ENCODE measurements around the gene CELSR1. TPM values are rescaled to one million over a fixed set of nuclear protein-coding genes. Genes with fewer than 3 reads are reported as not detected.

The CELSR1 gene
- total RNA-seq, 2 experiments from 2014 or later = 0.08 TPM; not detected in 1

DNA sequence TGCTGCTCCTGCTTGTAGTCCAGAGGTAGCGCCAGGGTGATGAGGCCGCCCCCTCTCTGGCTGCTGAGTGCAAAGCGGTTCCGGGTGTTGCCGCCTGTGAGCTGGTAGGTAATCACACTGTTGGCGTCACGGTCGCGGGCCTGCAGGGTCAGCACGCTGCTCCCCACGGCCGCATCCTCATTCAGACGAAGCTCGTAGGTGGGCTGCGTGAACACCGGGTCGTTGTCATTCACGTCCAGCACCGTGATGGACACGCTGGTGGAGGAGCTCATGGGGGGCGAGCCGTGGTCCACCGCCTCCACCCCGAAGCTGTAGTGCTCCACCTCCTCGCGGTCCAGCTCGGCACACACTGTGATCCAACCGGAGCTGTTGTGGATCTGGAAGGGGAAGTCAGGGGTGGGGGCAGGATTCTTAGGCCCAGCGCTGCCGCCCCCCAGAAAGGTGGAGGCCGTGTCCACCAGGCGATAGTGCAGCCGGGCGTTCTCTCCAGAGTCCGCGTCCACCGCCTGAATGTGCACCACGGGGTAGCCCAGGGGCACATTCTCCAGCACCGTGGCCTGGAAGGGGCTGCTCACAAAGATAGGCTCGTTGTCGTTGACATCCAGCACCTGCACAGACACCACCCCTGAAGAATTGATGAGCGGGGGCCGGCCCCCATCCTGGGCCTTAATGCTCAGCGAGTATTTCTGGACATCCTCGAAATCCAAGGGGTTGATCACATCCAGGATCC is 2.4 kb downstream of the CELSR1 start:
- ChIA-PET POLR2A (no interaction called here), CTCF (no interaction called here)
- Mint-ChIP-seq H3K27ac (no peak overlapping the region), H3K36me3 (ENCODE audit: low read depth) (no peaks in the 10 kb centered on the region), H3K9me3 (ENCODE audit: insufficient read depth) (no peaks in the 10 kb centered on the region), H3K4me1 (ENCODE audit: low read depth) (peaks cover 5% of the 10 kb centered on the region), H3K4me3 (no peak overlapping the region), H3K27me3 (ENCODE audit: low read depth) (peaks cover 25% of the 10 kb centered on the region)
- no peak for DNase-seq
- no peak for ATAC-seq

DNA sequence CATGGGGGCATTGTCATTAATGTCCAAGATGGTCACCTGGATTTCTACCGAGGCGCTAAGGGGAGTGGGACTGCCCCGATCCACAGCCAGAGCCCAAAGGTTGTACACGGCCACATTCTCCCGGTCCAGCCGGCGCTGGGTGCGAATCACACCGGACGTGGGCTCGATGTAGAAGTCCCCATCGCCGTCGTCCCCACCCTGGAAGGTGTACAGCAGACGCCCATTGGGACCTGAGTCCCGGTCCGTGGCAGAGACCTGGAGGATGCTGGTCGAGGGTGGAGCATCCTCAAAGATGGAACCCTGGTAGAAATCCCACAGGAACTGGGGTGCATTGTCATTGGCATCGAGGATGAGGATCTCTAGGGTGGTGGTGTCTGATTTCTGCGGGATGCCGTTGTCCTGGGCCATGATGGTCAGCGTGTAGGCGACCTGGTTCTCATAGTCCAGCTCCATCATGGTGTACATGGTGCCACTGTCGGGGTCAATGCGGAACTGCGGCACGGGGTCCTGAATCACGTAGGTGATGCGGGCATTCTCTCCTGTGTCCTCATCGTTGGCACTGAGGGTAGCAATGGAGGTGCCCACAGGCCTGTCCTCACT is 3.1 kb downstream of the CELSR1 start:
- Mint-ChIP-seq H3K36me3 (ENCODE audit: low read depth) (no peaks in the 10 kb centered on the region), H3K27me3 (ENCODE audit: low read depth) (peaks cover 19% of the 10 kb centered on the region), H3K4me3 (no peak overlapping the region), H3K4me1 (ENCODE audit: low read depth) (peaks cover 5% of the 10 kb centered on the region), H3K9me3 (ENCODE audit: insufficient read depth) (no peaks in the 10 kb centered on the region), H3K27ac (no peak overlapping the region)
- ChIA-PET CTCF (no interaction called here), POLR2A (no interaction called here)
- ATAC-seq = no peak
- no peak for DNase-seq

- POLR2A ChIA-PET = no interaction called here
- Mint-ChIP-seq H3K36me3 (ENCODE audit: low read depth) (no peaks in the 10 kb centered on the region), H3K4me1 (ENCODE audit: low read depth) (no peaks in the 10 kb centered on the region), H3K27ac (no peak overlapping the region), H3K9me3 (ENCODE audit: insufficient read depth) (no peaks in the 10 kb centered on the region), H3K4me3 (no peak overlapping the region), H3K27me3 (ENCODE audit: low read depth) (peaks cover 10% of the 10 kb centered on the region)
- ATAC-seq = no peak
- CTCF ChIA-PET = no interaction called here
- no peak for DNase-seq
Observed at GRCh38 chr22:46533070-46533833, 4.2 kb downstream of the CELSR1 start.

GRCh38 chr22:46532416-46532815 is 5.0 kb downstream of the CELSR1 start:
- Mint-ChIP-seq H3K9me3 (ENCODE audit: insufficient read depth) (no peaks in the 10 kb centered on the region), H3K27me3 (ENCODE audit: low read depth) (peaks cover 8% of the 10 kb centered on the region), H3K4me3 (no peak overlapping the region), H3K4me1 (ENCODE audit: low read depth) (no peaks in the 10 kb centered on the region), H3K36me3 (ENCODE audit: low read depth) (no peaks in the 10 kb centered on the region), H3K27ac (no peak overlapping the region)
- ATAC-seq = no peak
- ChIA-PET POLR2A (no interaction called here), CTCF (no interaction called here)
- DNase-seq = no peak

GRCh38 chr22:46531581-46532175 is 5.7 kb downstream of the CELSR1 start:
- ChIA-PET CTCF (no interaction called here), POLR2A (no interaction called here)
- Mint-ChIP-seq H3K4me1 (ENCODE audit: low read depth) (no peaks in the 10 kb centered on the region), H3K27ac (no peak overlapping the region), H3K4me3 (no peak overlapping the region), H3K9me3 (ENCODE audit: insufficient read depth) (no peaks in the 10 kb centered on the region), H3K27me3 (ENCODE audit: low read depth) (peaks cover 10% of the 10 kb centered on the region), H3K36me3 (ENCODE audit: low read depth) (no peaks in the 10 kb centered on the region)
- ATAC-seq (no peak), DNase-seq (no peak)

DNA sequence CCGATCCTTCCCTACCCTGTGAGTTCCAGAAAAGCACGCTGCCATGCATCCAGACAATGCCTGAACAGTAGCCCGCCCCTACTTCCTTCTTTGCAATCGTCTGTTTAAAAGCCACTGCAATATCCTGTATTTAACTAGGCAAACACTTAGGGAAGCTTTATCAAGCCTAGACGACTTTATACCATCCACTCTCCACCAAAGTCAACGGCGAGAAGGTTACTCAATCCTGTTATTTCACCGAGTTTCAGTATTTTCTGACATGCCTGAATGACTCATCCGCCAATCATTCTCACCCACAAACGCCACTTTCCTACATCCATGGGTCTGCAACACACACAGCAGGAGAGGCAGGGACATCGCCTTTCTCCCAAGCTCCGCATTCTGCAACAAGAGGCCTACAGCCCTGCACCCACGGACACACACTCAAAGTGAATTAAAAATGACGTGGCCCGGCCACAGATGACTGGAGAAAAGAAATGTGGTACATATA is 9.3 kb downstream of the CELSR1 start:
- ChIA-PET CTCF (no interaction called here), POLR2A (no interaction called here)
- H3K36me3 Mint-ChIP-seq (ENCODE audit: low read depth) = no peaks in the 10 kb centered on the region
- no peaks in the 10 kb centered on the region for H3K4me1 Mint-ChIP-seq (ENCODE audit: low read depth)
- H3K27me3 Mint-ChIP-seq (ENCODE audit: low read depth) = peaks cover 4% of the 10 kb centered on the region
- ATAC-seq = no peak
- H3K9me3 Mint-ChIP-seq (ENCODE audit: insufficient read depth) = no peaks in the 10 kb centered on the region
- H3K27ac Mint-ChIP-seq = no peak overlapping the region
- no peak overlapping the region for H3K4me3 Mint-ChIP-seq
- DNase-seq = no peak

GRCh38 chr22:46526244-46526839 is 11.1 kb downstream of the CELSR1 start:
- Mint-ChIP-seq H3K27ac (no peak overlapping the region), H3K27me3 (ENCODE audit: low read depth) (peaks cover 4% of the 10 kb centered on the region), H3K4me1 (ENCODE audit: low read depth) (no peaks in the 10 kb centered on the region), H3K4me3 (no peak overlapping the region), H3K9me3 (ENCODE audit: insufficient read depth) (no peaks in the 10 kb centered on the region), H3K36me3 (ENCODE audit: low read depth) (no peaks in the 10 kb centered on the region)
- POLR2A ChIA-PET = no interaction called here
- DNase-seq = no peak
- CTCF ChIA-PET = no interaction called here
- ATAC-seq = no peak

DNA sequence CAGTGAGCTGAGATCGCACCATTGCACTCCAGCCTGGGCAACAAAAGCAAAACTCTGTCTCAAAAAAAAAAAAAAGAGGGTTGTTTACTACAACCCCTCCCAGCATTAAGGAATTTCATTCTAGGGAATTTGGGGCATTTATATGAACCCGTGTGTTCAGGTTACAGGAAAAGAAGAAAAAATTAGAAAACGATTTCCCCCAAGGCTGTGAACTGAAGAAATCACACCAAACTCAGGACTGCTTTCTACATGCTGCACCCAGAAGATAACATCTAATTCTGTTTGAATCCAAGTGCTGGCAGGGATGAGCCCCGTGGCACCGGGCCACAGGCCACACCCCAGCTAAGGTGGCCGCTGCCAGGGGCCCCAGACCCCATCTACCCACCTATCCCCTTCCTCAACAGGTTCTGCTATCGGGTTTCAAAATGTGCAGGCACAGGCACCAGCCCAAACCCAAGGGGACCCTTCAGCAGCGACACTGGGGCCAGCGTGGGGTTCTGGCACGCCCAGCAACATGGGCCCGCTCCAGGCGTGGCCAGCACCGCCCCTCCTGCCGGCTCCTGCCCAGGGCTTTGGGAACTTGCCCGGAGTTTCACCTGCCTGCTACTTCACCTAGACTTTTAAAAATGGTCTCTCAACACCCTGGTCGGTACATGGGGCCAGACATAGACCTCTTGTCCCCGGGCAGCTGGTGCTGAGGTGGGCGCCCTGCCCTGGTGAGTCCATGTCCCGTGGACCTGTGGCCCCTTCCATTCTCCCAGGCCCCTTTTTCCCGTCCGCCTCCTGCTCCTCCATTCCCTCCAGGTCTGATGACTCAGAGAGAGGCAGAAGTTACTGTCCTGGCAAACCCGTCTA is 11.8 kb downstream of the CELSR1 start:
- H3K27ac Mint-ChIP-seq = no peak overlapping the region
- no peak for ATAC-seq
- POLR2A ChIA-PET = no interaction called here
- H3K4me1 Mint-ChIP-seq (ENCODE audit: low read depth) = no peaks in the 10 kb centered on the region
- no peaks in the 10 kb centered on the region for H3K36me3 Mint-ChIP-seq (ENCODE audit: low read depth)
- no peak overlapping the region for H3K4me3 Mint-ChIP-seq
- CTCF ChIA-PET = no interaction called here
- peaks cover 4% of the 10 kb centered on the region for H3K27me3 Mint-ChIP-seq (ENCODE audit: low read depth)
- no peaks in the 10 kb centered on the region for H3K9me3 Mint-ChIP-seq (ENCODE audit: insufficient read depth)
- DNase-seq = no peak

DNA sequence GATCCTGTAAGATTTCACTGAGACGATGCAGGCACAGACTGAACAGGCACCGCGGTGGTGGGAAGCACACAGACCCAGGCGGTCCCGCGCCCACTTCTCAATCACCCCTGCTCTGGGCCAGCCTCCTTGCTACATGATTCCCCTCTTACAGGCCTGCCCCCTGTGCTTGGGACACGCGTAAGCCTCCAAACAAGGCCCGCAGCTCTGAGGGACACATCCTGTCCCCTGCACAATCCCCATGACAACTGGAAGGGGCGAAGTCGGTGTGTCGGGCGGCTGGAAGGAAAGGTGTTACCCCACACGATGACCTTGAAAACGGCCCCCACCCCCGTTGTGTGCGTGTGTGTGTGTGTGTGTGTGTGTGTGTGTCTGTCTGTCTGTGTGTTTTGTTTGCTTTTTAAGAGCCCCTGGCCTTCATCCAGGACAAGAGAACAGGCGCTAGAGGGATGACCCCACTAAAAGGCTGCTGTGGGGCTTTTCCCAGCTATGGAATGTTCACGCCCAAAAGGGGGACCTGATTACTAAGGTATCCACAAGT is 13.1 kb downstream of the CELSR1 start:
- Mint-ChIP-seq H3K4me1 (ENCODE audit: low read depth) (no peaks in the 10 kb centered on the region), H3K36me3 (ENCODE audit: low read depth) (no peaks in the 10 kb centered on the region), H3K27ac (no peak overlapping the region), H3K9me3 (ENCODE audit: insufficient read depth) (no peaks in the 10 kb centered on the region), H3K27me3 (ENCODE audit: low read depth) (peaks cover 4% of the 10 kb centered on the region), H3K4me3 (no peak overlapping the region)
- ChIA-PET POLR2A (no interaction called here), CTCF (no interaction called here)
- ATAC-seq (no peak), DNase-seq (no peak)

DNA sequence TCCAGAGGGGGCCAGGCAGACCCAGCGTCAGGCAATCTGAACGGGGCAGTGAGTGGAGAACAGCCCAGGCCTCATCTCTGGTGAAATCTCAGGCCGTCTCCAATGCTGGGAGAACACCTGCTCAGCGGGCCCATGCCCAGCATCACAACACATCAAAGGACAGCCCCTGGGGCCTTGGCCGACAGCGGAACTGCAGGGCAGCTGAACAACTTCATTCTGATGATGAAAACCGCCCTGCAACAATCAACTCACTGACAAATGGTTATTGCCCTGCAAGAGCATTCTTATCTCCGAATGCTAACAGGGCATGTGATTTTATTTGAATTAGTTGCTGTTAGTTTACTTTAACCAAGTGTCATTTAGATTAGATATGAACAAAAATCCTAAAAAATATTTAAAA is 14.6 kb downstream of the CELSR1 start:
- Mint-ChIP-seq H3K9me3 (ENCODE audit: insufficient read depth) (no peaks in the 10 kb centered on the region), H3K27ac (no peak overlapping the region), H3K4me1 (ENCODE audit: low read depth) (no peaks in the 10 kb centered on the region), H3K27me3 (ENCODE audit: low read depth) (peaks cover 2% of the 10 kb centered on the region), H3K36me3 (ENCODE audit: low read depth) (no peaks in the 10 kb centered on the region), H3K4me3 (no peak overlapping the region)
- DNase-seq = no peak
- ChIA-PET CTCF (no interaction called here), POLR2A (no interaction called here)
- ATAC-seq = no peak

DNA sequence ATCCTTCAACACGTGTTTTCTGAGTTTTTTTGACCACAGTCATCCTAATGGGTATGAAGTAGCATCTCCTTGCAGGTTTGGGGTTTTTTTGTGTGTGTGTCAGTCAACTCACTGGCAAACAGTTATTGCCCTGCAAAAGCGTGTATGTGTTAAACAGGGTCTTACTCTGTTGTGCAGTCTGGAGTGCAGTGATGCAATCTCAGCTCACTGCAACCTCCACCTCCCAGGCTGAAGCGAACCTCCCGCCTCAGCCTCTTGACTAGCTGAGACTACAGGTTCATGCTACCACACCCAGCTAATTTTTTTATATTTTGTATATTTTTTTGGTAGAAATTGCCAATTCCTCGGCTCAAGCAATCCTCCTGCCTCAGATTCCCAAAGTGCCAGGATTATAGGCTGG is 15.4 kb downstream of the CELSR1 start:
- DNase-seq (no peak), ATAC-seq (no peak)
- CTCF ChIA-PET = no interaction called here
- no peak overlapping the region for H3K4me3 Mint-ChIP-seq
- H3K36me3 Mint-ChIP-seq (ENCODE audit: low read depth) = no peaks in the 10 kb centered on the region
- no peak overlapping the region for H3K27ac Mint-ChIP-seq
- H3K27me3 Mint-ChIP-seq (ENCODE audit: low read depth) = peaks cover 3% of the 10 kb centered on the region
- H3K9me3 Mint-ChIP-seq (ENCODE audit: insufficient read depth) = no peaks in the 10 kb centered on the region
- no peaks in the 10 kb centered on the region for H3K4me1 Mint-ChIP-seq (ENCODE audit: low read depth)
- POLR2A ChIA-PET = no interaction called here
